ES-I3 (cell line): ENCODE results near the gene RGL3.

Experiments used
- H3K36me3 ChIP-seq: 2 replicates; pipeline ENCODE4 v1.6.1; 2013; ENCODE audit warnings: mild to moderate bottlenecking, low read length, control low read depth, moderate library complexity; ENCODE audit not compliant: insufficient read depth
- H3K4me1 ChIP-seq: 2 replicates; pipeline ENCODE4 v1.6.1; 2013; ENCODE audit warnings: mild to moderate bottlenecking, control low read depth, low read length; ENCODE audit not compliant: insufficient read depth
- H3K9ac ChIP-seq: 2 replicates; pipeline ENCODE4 v1.6.1; 2013; ENCODE audit warnings: low read depth, mild to moderate bottlenecking, low read length, moderate library complexity
- H3K9me3 ChIP-seq: 2 replicates; pipeline ENCODE4 v1.6.1; 2013; ENCODE audit warnings: mild to moderate bottlenecking, low read length, moderate library complexity; ENCODE audit not compliant: control insufficient read depth, insufficient read depth

The RGL3 gene

GRCh38 chr19:11453468-11454341 is 34.6 kb upstream of the RGL3 start:
- peak overlapping the region; percentile 36; the same call in 1 of the 2 replicates for H3K9ac ChIP-seq

DNA sequence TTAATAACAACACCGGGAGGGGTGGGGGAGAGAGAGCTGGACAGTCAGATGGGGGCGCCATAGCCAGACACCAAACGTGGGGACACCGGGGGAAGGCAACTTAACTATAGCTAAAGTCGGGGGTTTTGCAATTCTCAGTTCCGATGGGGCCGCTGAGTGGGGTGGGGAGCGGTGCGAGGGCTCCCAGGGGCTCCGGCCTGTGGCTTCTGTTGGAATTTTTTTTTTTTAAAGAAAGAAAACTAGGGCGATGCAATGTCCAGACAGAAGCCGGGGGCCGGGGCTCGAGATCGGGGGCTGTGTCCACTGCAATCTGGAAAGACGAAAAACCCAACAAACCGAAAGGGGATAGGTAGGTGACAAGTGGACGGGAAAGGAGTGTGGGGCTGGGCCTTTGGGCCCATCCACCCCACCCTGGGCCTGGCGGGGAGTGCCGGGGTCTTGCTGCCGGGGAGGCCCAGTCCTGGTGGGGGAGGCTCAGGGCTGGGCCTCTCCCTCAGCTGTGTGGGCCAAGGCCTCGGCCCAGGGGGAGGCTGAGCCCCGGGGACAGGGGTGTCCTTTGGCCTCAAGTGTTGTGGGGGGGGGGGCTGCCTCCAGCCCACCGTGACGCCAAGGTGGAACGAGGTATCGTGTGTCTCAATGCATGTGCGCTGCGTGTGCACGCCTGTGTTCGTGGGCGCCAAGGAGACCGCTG is 33.7 kb upstream of the RGL3 start:
- no peaks in the 10 kb centered on the region for H3K9me3 ChIP-seq
- H3K4me1 ChIP-seq, result peaks cover 12% of the 10 kb centered on the region; the same call in 1 of the 2 replicates
- H3K36me3 ChIP-seq, result no peaks in the 10 kb centered on the region; the same call in 1 of the 2 replicates
- H3K9ac ChIP-seq, result peak overlapping the region; percentile 36

More at GRCh38 chr19:11453468-11454341, 34.6 kb upstream of the RGL3 start:
- Histone ChIP-seq H3K36me3 (no peaks in the 10 kb centered on the region), H3K9me3 (no peaks in the 10 kb centered on the region), H3K4me1 (peaks cover 12% of the 10 kb centered on the region; the same call in 1 of the 2 replicates)

- H3K4me1 ChIP-seq, result peaks cover 12% of the 10 kb centered on the region; the same call in 1 of the 2 replicates
These were observed 32.9 kb upstream of the RGL3 start for GRCh38 chr19:11451871-11452619.

GRCh38 chr19:11451327-11451870 is 32.3 kb upstream of the RGL3 start:
- Histone ChIP-seq H3K9ac (peak overlapping the region; percentile 36; the same call in 1 of the 2 replicates), H3K9me3 (no peaks in the 10 kb centered on the region), H3K4me1 (peaks cover 12% of the 10 kb centered on the region; the same call in 1 of the 2 replicates), H3K36me3 (no peaks in the 10 kb centered on the region; the same call in 1 of the 2 replicates)

More at GRCh38 chr19:11451871-11452619, 32.9 kb upstream of the RGL3 start:
- Histone ChIP-seq H3K9me3 (no peaks in the 10 kb centered on the region), H3K9ac (peak overlapping the region; percentile 36), H3K36me3 (no peaks in the 10 kb centered on the region; the same call in 1 of the 2 replicates)

GRCh38 chr19:11450570-11451326 is 31.6 kb upstream of the RGL3 start:
- Histone ChIP-seq H3K9ac (no peak overlapping the region), H3K4me1 (peaks cover 12% of the 10 kb centered on the region; the same call in 1 of the 2 replicates), H3K36me3 (no peaks in the 10 kb centered on the region; the same call in 1 of the 2 replicates), H3K9me3 (no peaks in the 10 kb centered on the region)

GRCh38 chr19:11448923-11449554 is 29.9 kb upstream of the RGL3 start:
- H3K36me3 ChIP-seq, result no peaks in the 10 kb centered on the region; the same call in 1 of the 2 replicates
- no peaks in the 10 kb centered on the region for H3K9me3 ChIP-seq
- H3K4me1 ChIP-seq, result peaks cover 12% of the 10 kb centered on the region; the same call in 1 of the 2 replicates
- H3K9ac ChIP-seq, result no peak overlapping the region

DNA sequence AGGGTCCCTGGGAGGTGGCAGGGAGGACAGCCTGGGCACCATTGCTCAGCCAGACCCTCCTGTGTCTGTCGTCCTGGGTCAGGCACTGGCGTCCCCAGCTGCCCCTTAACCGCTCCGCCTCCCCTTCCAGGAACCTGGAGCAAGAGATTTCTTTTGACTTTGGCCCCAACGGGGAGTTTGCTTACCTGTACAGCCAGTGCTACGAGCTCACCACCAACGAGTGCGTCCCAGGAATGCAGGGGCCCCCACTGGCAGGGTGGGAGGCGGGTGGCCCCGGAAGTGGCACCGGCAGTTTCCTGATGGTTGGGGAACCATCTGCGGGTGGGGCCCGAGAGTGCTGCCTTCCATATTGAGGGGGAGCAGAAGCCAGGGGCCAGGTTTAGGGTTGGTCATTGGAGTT is 29.3 kb upstream of the RGL3 start:
- Histone ChIP-seq H3K9me3 (no peaks in the 10 kb centered on the region), H3K36me3 (peaks cover 2% of the 10 kb centered on the region; the same call in 1 of the 2 replicates), H3K4me1 (peaks cover 11% of the 10 kb centered on the region; the same call in 1 of the 2 replicates), H3K9ac (no peak overlapping the region)

GRCh38 chr19:11447347-11448262 is 28.5 kb upstream of the RGL3 start:
- Histone ChIP-seq H3K36me3 (peaks cover 2% of the 10 kb centered on the region; the same call in 1 of the 2 replicates), H3K9me3 (no peaks in the 10 kb centered on the region), H3K9ac (no peak overlapping the region), H3K4me1 (peaks cover 9% of the 10 kb centered on the region; the same call in 1 of the 2 replicates)

- H3K4me1 ChIP-seq, result peaks cover 4% of the 10 kb centered on the region; the same call in 1 of the 2 replicates
- H3K9ac ChIP-seq, result no peak overlapping the region
- no peaks in the 10 kb centered on the region for H3K9me3 ChIP-seq
- peaks cover 2% of the 10 kb centered on the region; the same call in 1 of the 2 replicates for H3K36me3 ChIP-seq
These were observed 27.7 kb upstream of the RGL3 start for GRCh38 chr19:11446652-11447301.

DNA sequence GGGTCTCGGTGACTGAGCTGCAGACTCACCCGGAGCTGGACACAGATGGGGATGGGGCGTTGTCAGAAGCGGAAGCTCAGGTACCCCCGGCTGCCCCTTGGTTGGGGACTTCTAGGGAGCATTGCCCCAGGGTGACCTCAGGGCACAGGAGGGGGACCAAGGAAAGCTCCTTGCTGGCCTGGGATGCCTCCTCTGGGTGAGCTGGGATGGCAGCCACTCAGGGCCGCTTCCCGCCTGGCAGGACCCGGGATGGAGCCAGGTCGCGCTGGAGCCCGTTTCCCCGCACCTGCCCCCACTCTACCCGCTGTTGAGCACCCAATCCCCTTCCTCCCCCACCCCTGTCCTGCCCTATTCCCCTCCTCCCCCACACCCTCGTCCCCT is 27.1 kb upstream of the RGL3 start:
- no peak overlapping the region for H3K9ac ChIP-seq
- H3K9me3 ChIP-seq, result no peaks in the 10 kb centered on the region
- H3K4me1 ChIP-seq, result peaks cover 2% of the 10 kb centered on the region; the same call in 1 of the 2 replicates
- peaks cover 2% of the 10 kb centered on the region; the same call in 1 of the 2 replicates for H3K36me3 ChIP-seq

GRCh38 chr19:11445141-11445540 is 26.0 kb upstream of the RGL3 start:
- Histone ChIP-seq H3K36me3 (peaks cover 4% of the 10 kb centered on the region; the same call in 1 of the 2 replicates), H3K9me3 (no peaks in the 10 kb centered on the region), H3K4me1 (no peaks in the 10 kb centered on the region), H3K9ac (no peak overlapping the region)
